ENCODE data around the gene APBA1. TPM values are rescaled to one million over a fixed set of nuclear protein-coding genes. Genes with fewer than 3 reads are reported as not detected.

The APBA1 gene
- total and polyA plus RNA-seq, 4 experiments from 2014 or later, result 0.83 to 2.0 (median 0.90) TPM; not detected in 1

DNA sequence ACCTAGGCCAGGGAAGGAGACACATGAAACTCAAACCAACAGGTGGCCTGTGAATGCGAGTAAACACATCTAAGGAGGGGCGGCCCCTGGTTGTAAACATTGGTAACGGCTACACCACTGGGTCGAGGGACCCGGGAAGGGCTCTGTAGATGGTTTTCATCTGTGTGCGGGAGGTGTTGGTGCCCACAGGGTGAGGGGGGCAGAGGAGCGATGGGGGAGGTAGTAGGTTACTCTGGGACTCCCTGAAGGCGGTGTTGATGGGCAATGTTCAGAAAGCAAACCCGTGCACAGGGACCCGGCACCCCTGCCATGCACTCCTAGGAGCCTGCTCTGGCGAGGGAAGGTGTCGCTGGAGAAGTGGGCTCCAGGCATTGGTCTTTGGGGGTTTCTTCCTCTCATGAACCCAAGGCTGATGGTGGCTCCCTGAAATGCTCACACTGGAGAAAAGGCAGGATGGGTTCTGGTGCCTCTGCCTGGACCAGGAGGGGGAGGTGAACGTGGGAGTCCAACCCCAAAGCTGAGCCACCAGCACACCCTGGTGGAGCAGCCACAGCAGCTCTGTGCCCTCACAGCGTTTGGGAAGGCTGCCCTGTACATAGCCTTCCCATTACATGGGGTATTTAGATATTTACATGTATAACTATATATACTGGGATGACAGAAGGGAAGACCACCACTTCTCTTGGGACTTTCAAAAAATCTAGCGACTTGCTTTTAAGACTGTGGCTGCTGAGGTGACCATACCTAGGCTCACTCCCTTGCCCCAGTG, 244.0 kb downstream of the APBA1 start:
- H3K27ac Mint-ChIP-seq, result no peak overlapping the region
- Histone ChIP-seq H3K4me3 (ENCODE audit: low read length in 2 of 2) (no peak overlapping the region), H3K36me3 (ENCODE audit: insufficient read depth, low read length) (no peaks in the 10 kb centered on the region), H3K27me3 (ENCODE audit: insufficient read depth, low read length) (no peaks in the 10 kb centered on the region), H3K4me1 (ENCODE audit: insufficient read depth, low read length) (no peaks in the 10 kb centered on the region), H3K27ac (ENCODE audit: low read depth, low read length) (no peak overlapping the region), H3K9me3 (ENCODE audit: control insufficient read depth in 1 of 2, low read length in 2 of 2) (no peaks in the 10 kb centered on the region)
- H3K4me3 Mint-ChIP-seq, result no peak overlapping the region
- peaks cover 0 to 2% of the 10 kb centered on the region in 2 donors for H3K27me3 Mint-ChIP-seq
- DNase-seq, result no peak
- ChIA-PET CTCF (ENCODE audit: partially characterized antibody) (no interaction called here), POLR2A (ENCODE audit: partially characterized antibody) (no interaction called here)
- intact Hi-C loops (cut with micrococcal nuclease), result no loop called here
- no peaks in the 10 kb centered on the region for H3K36me3 Mint-ChIP-seq
- H3K4me1 Mint-ChIP-seq, result no peaks in the 10 kb centered on the region
- H3K9me3 Mint-ChIP-seq, result peaks cover 0 to 2% (median 0%) of the 10 kb centered on the region in 8 donors

DNA sequence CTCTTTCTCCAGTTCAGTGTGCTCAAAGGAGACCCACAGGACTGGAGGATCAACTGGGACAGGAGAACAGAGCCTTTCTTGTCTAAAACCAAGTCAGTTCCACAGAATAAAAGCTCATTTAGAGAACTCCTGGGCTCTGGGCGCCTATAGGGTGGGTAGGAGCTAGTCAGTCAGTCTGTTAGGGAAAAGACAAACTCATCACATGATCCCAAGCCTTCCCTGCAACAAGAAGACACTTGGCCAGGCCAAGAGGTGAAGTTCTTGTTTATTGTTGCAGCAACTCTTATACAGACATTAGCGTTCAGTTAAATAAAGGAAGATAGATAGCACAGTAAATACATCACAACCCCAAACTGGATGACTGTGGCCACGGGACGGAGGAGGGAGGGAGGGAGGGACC, 244.9 kb downstream of the APBA1 start:
- H3K4me3 Mint-ChIP-seq, result no peak overlapping the region
- DNase-seq, result no peak
- H3K9me3 Mint-ChIP-seq, result peaks cover 0 to 2% (median 0%) of the 10 kb centered on the region in 8 donors
- intact Hi-C loops (cut with micrococcal nuclease), result no loop called here
- H3K27me3 Mint-ChIP-seq, result peaks cover 0 to 5% of the 10 kb centered on the region in 2 donors
- H3K27ac Mint-ChIP-seq, result no peak overlapping the region
- POLR2A ChIA-PET (ENCODE audit: partially characterized antibody), result no interaction called here
- no peaks in the 10 kb centered on the region for H3K36me3 Mint-ChIP-seq
- peaks cover 0 to 3% (median under 1%) of the 10 kb centered on the region in 4 donors for H3K4me1 Mint-ChIP-seq
- Histone ChIP-seq H3K9me3 (ENCODE audit: control insufficient read depth in 1 of 2, low read length in 2 of 2) (no peaks in the 10 kb centered on the region), H3K27ac (ENCODE audit: low read depth, low read length) (no peak overlapping the region), H3K4me3 (ENCODE audit: low read length in 2 of 2) (no peak overlapping the region), H3K36me3 (ENCODE audit: insufficient read depth, low read length) (no peaks in the 10 kb centered on the region), H3K27me3 (ENCODE audit: insufficient read depth, low read length) (no peaks in the 10 kb centered on the region), H3K4me1 (ENCODE audit: insufficient read depth, low read length) (no peaks in the 10 kb centered on the region)
- CTCF ChIA-PET (ENCODE audit: partially characterized antibody), result no interaction called here

DNA sequence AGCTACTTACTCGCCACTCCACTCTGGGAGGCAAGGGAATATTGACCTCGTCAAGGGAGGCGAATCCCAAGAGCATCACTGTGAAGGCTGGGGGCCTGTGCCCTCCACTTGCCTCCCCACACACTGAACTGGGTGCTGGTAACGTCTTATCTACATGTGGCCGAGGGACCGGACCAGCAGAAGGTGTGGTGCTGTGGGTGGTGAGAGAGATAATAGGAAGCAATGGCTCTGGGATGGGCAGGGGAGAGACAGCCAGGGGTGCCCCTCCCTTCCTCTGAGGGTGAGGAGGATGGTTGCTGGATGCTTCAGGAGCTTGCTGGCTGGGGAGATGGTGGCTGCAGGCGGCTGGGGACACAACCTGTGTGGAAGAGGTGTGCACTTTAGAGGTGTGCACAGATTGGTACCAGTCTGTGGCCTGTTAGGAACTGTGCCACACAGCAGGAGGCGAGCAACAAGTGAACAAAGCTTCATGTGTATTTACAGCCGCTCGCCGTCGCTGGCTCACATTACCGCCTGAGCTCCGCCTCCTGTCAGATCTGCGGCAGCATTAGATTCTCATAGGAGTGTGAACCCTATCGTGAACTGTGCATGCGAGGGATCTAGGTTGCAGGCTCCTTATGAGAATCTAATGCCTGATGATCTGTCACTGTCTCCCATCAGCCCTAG, 246.9 kb downstream of the APBA1 start:
- Mint-ChIP-seq H3K27ac (no peak overlapping the region), H3K4me1 (peaks cover 0 to 4% (median under 1%) of the 10 kb centered on the region in 4 donors), H3K4me3 (no peak overlapping the region), H3K27me3 (peaks cover 0 to 16% of the 10 kb centered on the region in 2 donors), H3K36me3 (no peaks in the 10 kb centered on the region), H3K9me3 (peaks cover 0 to 5% (median 0%) of the 10 kb centered on the region in 8 donors)
- intact Hi-C loops (cut with micrococcal nuclease), result no loop called here
- Histone ChIP-seq H3K9me3 (ENCODE audit: control insufficient read depth in 1 of 2, low read length in 2 of 2) (no peaks in the 10 kb centered on the region), H3K27ac (ENCODE audit: low read depth, low read length) (no peak overlapping the region), H3K27me3 (ENCODE audit: insufficient read depth, low read length) (no peaks in the 10 kb centered on the region), H3K4me3 (ENCODE audit: low read length in 2 of 2) (no peak overlapping the region), H3K4me1 (ENCODE audit: insufficient read depth, low read length) (no peaks in the 10 kb centered on the region), H3K36me3 (ENCODE audit: insufficient read depth, low read length) (no peaks in the 10 kb centered on the region)
- DNase-seq, result no peak
- ChIA-PET POLR2A (ENCODE audit: partially characterized antibody) (no interaction called here), CTCF (ENCODE audit: partially characterized antibody) (interaction anchor here (1.4 kb wide), 1 partner anchor 686 kb away, joined by 8 read pairs; no protein-coding TSS in a partner anchor)

DNA sequence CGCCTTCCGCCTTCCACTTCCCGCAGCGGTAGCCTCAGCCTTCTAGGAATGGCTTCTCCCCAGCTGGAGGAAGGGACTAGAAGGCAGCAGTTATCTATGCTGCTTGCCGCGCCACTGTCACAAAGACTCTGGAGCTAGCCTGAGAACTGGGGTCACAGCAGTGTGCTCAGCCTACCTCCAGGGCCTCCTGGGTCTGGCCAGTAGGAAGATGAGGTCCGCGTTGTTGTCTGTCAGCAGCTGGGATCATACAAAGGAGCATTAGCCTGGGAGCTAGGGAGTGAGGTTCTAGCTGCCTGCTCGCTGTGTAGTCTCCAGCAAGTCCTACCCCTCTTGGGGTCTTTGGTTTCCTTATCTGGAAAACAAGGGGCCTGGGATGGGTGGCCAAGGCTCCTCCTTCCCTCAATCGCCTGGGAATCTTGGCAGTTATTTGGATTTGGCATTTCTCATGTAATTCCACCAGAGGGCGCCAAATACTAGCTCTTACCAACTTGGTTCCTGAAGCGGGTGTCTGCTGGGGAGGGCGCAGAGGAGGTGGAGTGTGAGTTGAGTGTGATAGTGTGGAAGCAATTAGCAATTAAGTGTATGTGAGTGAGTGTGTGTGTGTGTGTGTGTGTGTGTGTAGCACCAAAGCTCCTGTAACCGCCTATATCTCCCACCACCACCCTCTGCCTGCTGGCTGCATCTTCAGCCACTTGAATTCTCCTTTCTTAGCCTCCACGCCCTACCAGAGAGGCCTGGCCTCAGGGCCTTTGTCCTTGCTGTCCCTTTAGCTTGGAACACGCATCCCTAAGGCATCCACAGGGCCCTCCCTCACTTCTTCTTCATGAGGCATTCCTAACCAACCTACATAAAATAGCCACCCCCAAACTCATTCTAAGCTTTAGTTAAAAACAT, 250.0 kb downstream of the APBA1 start:
- H3K4me1 Mint-ChIP-seq, result peaks cover 0 to 4% (median under 1%) of the 10 kb centered on the region in 4 donors

DNA sequence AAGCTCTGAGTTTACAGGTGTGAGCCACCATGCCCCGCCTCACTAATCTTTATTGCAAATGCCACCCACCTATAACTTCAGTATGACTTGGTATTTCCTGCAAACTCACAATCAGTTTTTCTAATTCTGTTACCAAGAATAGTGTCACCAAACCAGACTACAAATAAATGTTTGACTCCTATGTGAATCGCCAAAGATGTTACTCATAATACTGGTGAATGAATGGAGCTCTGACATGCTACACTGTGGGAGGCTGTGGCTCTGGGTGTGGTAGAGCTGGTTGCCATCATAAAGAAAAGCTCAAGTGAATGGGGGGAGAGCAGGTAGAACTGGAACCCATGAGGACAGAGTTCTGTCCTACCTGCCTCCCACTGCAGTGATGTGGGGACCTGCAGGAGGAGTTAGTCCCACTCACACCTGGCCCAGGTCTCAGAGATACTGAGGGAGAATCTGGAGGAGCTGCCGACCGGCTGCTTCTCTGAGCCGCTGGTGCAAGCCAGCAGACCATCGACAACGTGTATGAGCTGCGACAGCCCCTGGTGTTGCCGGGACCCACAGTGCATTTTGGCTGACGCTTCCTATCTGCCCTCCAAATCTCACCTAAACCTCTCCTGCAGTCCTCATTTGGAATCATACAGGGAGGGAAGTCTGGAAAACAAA, 251.4 kb downstream of the APBA1 start:
- Mint-ChIP-seq H3K36me3 (no peaks in the 10 kb centered on the region), H3K27ac (no peak overlapping the region), H3K4me1 (peaks cover 0 to 4% (median under 1%) of the 10 kb centered on the region in 4 donors), H3K9me3 (peaks cover 0 to 5% (median 0%) of the 10 kb centered on the region in 8 donors), H3K27me3 (peaks cover 4 to 16% of the 10 kb centered on the region in 2 donors), H3K4me3 (no peak overlapping the region)
- no peak overlapping the region for H3K4me3 ChIP-seq (ENCODE audit: low read length in 2 of 2)
- no peak overlapping the region for H3K27ac ChIP-seq (ENCODE audit: low read depth, low read length)
- POLR2A ChIA-PET (ENCODE audit: partially characterized antibody), result no interaction called here
- intact Hi-C loops (cut with micrococcal nuclease), result loop anchor here (5.0 kb wide), 1 partner anchor 1182 kb away; no protein-coding TSS in a partner anchor
- CTCF ChIA-PET (ENCODE audit: partially characterized antibody), result interaction anchor here (1.0 to 5.8 kb wide), 10 partner anchors 8 to 691 kb away, joined by 3 to 49 read pairs (median 12); no protein-coding TSS in a partner anchor
- H3K9me3 ChIP-seq (ENCODE audit: control insufficient read depth in 1 of 2, low read length in 2 of 2), result no peaks in the 10 kb centered on the region
- no peaks in the 10 kb centered on the region for H3K36me3 ChIP-seq (ENCODE audit: insufficient read depth, low read length)
- H3K27me3 ChIP-seq (ENCODE audit: insufficient read depth, low read length), result no peaks in the 10 kb centered on the region
- H3K4me1 ChIP-seq (ENCODE audit: insufficient read depth, low read length), result no peaks in the 10 kb centered on the region
- no peak for DNase-seq

More for the DNA sequence above, 250.0 kb downstream of the APBA1 start:
- H3K4me1 ChIP-seq (ENCODE audit: insufficient read depth, low read length), result no peaks in the 10 kb centered on the region
- peaks cover 4 to 18% of the 10 kb centered on the region in 2 donors for H3K27me3 Mint-ChIP-seq
- ChIA-PET POLR2A (ENCODE audit: partially characterized antibody) (no interaction called here), CTCF (ENCODE audit: partially characterized antibody) (interaction anchor here (0.6 to 5.8 kb wide), 27 partner anchors 8 to 1180 kb away, joined by 3 to 49 read pairs (median 4); no protein-coding TSS in a partner anchor)
- DNase-seq, result peak in 4 of 5 donors; percentile 41 to 46 (median 44)
- no peak overlapping the region for H3K27ac ChIP-seq (ENCODE audit: low read depth, low read length)
- intact Hi-C loops (cut with micrococcal nuclease), result loop anchor here (2.0 to 5.0 kb wide), 3 partner anchors 127 to 1180 kb away; no protein-coding TSS in a partner anchor
- no peak overlapping the region for H3K4me3 ChIP-seq (ENCODE audit: low read length in 2 of 2)
- H3K36me3 ChIP-seq (ENCODE audit: insufficient read depth, low read length), result no peaks in the 10 kb centered on the region
- no peaks in the 10 kb centered on the region for H3K36me3 Mint-ChIP-seq
- no peak overlapping the region for H3K4me3 Mint-ChIP-seq
- H3K27ac Mint-ChIP-seq, result no peak overlapping the region
- no peaks in the 10 kb centered on the region for H3K27me3 ChIP-seq (ENCODE audit: insufficient read depth, low read length)
- H3K9me3 ChIP-seq (ENCODE audit: control insufficient read depth in 1 of 2, low read length in 2 of 2), result no peaks in the 10 kb centered on the region
- H3K9me3 Mint-ChIP-seq, result peaks cover 0 to 5% (median 0%) of the 10 kb centered on the region in 8 donors

DNA sequence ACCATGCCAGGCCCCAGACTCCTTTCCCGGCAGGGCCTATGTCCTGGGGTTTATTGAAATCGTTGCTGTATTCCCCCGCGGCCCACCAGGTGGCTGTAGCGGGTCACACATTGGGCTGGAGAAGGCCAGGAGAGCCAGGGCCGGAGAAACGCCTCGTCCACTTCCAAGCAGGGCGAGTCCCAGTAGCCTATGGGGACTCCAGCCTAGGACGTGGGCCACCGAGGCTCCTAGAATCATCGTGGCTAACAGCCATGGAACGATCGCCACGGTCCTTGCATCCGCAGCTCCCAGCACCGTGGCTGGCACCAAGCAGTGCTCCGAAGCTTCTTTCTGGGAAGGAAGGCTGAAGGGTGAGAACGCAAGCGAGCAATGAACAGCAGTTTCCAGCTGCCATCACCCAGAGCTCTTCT, 259.4 kb downstream of the APBA1 start:
- POLR2A ChIA-PET (ENCODE audit: partially characterized antibody), result no interaction called here
- no peaks in the 10 kb centered on the region for H3K4me1 ChIP-seq (ENCODE audit: insufficient read depth, low read length)
- Mint-ChIP-seq H3K4me1 (no peaks in the 10 kb centered on the region), H3K27ac (no peak overlapping the region), H3K36me3 (no peaks in the 10 kb centered on the region), H3K9me3 (peaks cover 0 to 5% (median 0%) of the 10 kb centered on the region in 8 donors), H3K27me3 (peaks cover 1 to 3% of the 10 kb centered on the region in 2 donors), H3K4me3 (no peak overlapping the region)
- CTCF ChIA-PET (ENCODE audit: partially characterized antibody), result interaction anchor here (2.0 kb wide), 1 partner anchor 9 kb away, joined by 14 read pairs; no protein-coding TSS in a partner anchor
- DNase-seq, result no peak
- no peaks in the 10 kb centered on the region for H3K27me3 ChIP-seq (ENCODE audit: insufficient read depth, low read length)
- intact Hi-C loops (cut with micrococcal nuclease), result no loop called here
- H3K9me3 ChIP-seq (ENCODE audit: control insufficient read depth in 1 of 2, low read length in 2 of 2), result no peaks in the 10 kb centered on the region
- H3K36me3 ChIP-seq (ENCODE audit: insufficient read depth, low read length), result no peaks in the 10 kb centered on the region
- no peak overlapping the region for H3K4me3 ChIP-seq (ENCODE audit: low read length in 2 of 2)
- H3K27ac ChIP-seq (ENCODE audit: low read depth, low read length), result no peak overlapping the region
